HCT116 (cell line): Measurements from ENCODE around the gene STON2.

Source experiments
- CTCF ChIP-seq, 3 experiments: fragments of 200-600 bp in 1 of 3; sonication (generic) in 1 of 3; IDR thresholded peaks in 2 of 3; conservative IDR thresholded peaks in 1 of 3; 2 replicates each; pipeline ENCODE4 v1.5.1; 2012 to 2017; ENCODE audit warnings: low read depth in 2 of 3, low read length in 2 of 3, antibody characterized with exemption in 1 of 3, borderline replicate concordance in 1 of 3, control low read depth in 1 of 3, mild to moderate bottlenecking in 1 of 3, mixed read lengths in 1 of 3, mixed run types in 1 of 3, moderate library complexity in 1 of 3; ENCODE audit not compliant: insufficient read depth in 1 of 3
- REST ChIP-seq: IDR thresholded peaks from 2 replicates; pipeline ENCODE4 v1.6.1; 2012; ENCODE audit warnings: low read depth

GRCh38 chr14:81276073-81277069 is 123.8 kb downstream of the STON2 start:
- no peak for TF ChIP-seq REST
- TF ChIP-seq CTCF (IDR thresholded peaks at IDR 0.05 in 2 of 3, conservative IDR thresholded peaks at IDR 0.05 in 1 of 3; ENCODE audit: borderline replicate concordance in 1 of 3, insufficient read depth in 1 of 3, low read depth in 2 of 3, low read length in 2 of 3), result no peak
